Thoracic aorta (tissue), 2 donors: ENCODE measurements around the gene SLC39A11. TPM values are rescaled to one million over a fixed set of nuclear protein-coding genes. Genes with fewer than 3 reads are reported as not detected.

Experiments
- ATAC-seq: fragments of 150-250 bp; one replicate; pipeline ENCODE4 v1.8.0; 2017; ENCODE audit warnings: low read depth; ENCODE audit not compliant: insufficient number of reproducible peaks, low FRiP score
- DNase-seq: peaks from one replicate; pipeline ENCODE4 v3.0.0-alpha.2; 2020; ENCODE audit warnings: low spot score
- H3K27ac ChIP-seq, 2 donors: fragments of 200-600 bp; sonication (generic); 1 replicate in 1 of 2; 2 replicates in 1 of 2; pipeline ENCODE4 v1.5.1; 2016; ENCODE audit warnings: mild to moderate bottlenecking in 2 of 2, moderate library complexity in 2 of 2
- H3K27me3 ChIP-seq: fragments of 200-600 bp; sonication (generic); replicated peaks from 2 replicates; pipeline ENCODE4 v1.6.0; 2016; ENCODE audit warnings: mild to moderate bottlenecking; ENCODE audit not compliant: insufficient read depth
- H3K36me3 ChIP-seq: fragments of 200-600 bp; sonication (generic); one replicate; pipeline ENCODE4 v1.5.1; 2016
- H3K4me1 ChIP-seq, 2 donors: fragments of 200-600 bp; sonication (generic); 1 replicate in 1 of 2; 2 replicates in 1 of 2; pipeline versions ENCODE4 v1.5.1 to v1.6.0; 2016; ENCODE audit warnings: low read depth in 2 of 2, mild to moderate bottlenecking in 1 of 2; ENCODE audit not compliant: control insufficient read depth in 1 of 2
- H3K4me3 ChIP-seq: fragments of 200-600 bp; sonication (generic); 2 replicates; pipeline ENCODE4 v1.5.1; 2016; ENCODE audit warnings: mild to moderate bottlenecking
- H3K9me3 ChIP-seq: fragments of 200-600 bp; sonication (generic); 2 replicates; pipeline ENCODE4 v1.5.1; 2016
- CTCF ChIP-seq: fragments of 200-600 bp; sonication (generic); IDR thresholded peaks from one replicate; pipeline ENCODE4 v1.5.1; 2019; ENCODE audit warnings: antibody characterized with exemption
- total RNA-seq, 2 donors: library from RNA; depleted of rRNA; stranded (reverse); fragments of >200 nt; gene quantifications; one replicate each; pipeline versions ENCODE4 v1.1.0 to v1.2.3, GENCODE V29; 2016

The SLC39A11 gene
- total RNA-seq, 2 donors from 2014 or later: 12.0 to 29.1 TPM

- DNase-seq (no peak), ATAC-seq (no peak)
- H3K9me3 ChIP-seq: no peaks in the 10 kb centered on the region
- no peak overlapping the region for H3K4me3 ChIP-seq
- H3K4me1 ChIP-seq: no peaks in the 10 kb centered on the region
- no peak for TF ChIP-seq CTCF
- no peak overlapping the region for H3K27ac ChIP-seq
- H3K36me3 ChIP-seq: no peaks in the 10 kb centered on the region
- no peaks in the 10 kb centered on the region for H3K27me3 ChIP-seq
These were observed 477.4 kb downstream of the SLC39A11 start for GRCh38 chr17:72614871-72615626.

- ATAC-seq: no peak
- Histone ChIP-seq H3K4me1 (no peaks in the 10 kb centered on the region), H3K9me3 (no peaks in the 10 kb centered on the region), H3K36me3 (no peaks in the 10 kb centered on the region), H3K4me3 (no peak overlapping the region), H3K27me3 (no peaks in the 10 kb centered on the region), H3K27ac (no peak overlapping the region)
- no peak for DNase-seq
- no peak for TF ChIP-seq CTCF
These were observed 478.0 kb downstream of the SLC39A11 start for GRCh38 chr17:72614476-72614870.

- no peaks in the 10 kb centered on the region for H3K27me3 ChIP-seq
These were observed 478.6 kb downstream of the SLC39A11 start for GRCh38 chr17:72613806-72614292.

GRCh38 chr17:72613396-72613795 lies 479.1 kb downstream of the SLC39A11 start:
- no peak for ATAC-seq
- Histone ChIP-seq H3K27ac (no peak overlapping the region), H3K36me3 (no peaks in the 10 kb centered on the region), H3K27me3 (no peaks in the 10 kb centered on the region), H3K9me3 (no peaks in the 10 kb centered on the region), H3K4me3 (no peak overlapping the region), H3K4me1 (no peaks in the 10 kb centered on the region)
- no peak for DNase-seq
- no peak for TF ChIP-seq CTCF

More at GRCh38 chr17:72613806-72614292, 478.6 kb downstream of the SLC39A11 start:
- TF ChIP-seq CTCF: no peak
- ATAC-seq (no peak), DNase-seq (no peak)
- H3K4me1 ChIP-seq: no peaks in the 10 kb centered on the region
- no peak overlapping the region for H3K27ac ChIP-seq
- no peak overlapping the region for H3K4me3 ChIP-seq
- no peaks in the 10 kb centered on the region for H3K36me3 ChIP-seq
- H3K9me3 ChIP-seq: no peaks in the 10 kb centered on the region

GRCh38 chr17:72611172-72611571 lies 481.3 kb downstream of the SLC39A11 start:
- Histone ChIP-seq H3K4me1 (no peaks in the 10 kb centered on the region), H3K9me3 (no peaks in the 10 kb centered on the region), H3K4me3 (no peak overlapping the region), H3K27me3 (no peaks in the 10 kb centered on the region), H3K27ac (no peak overlapping the region), H3K36me3 (no peaks in the 10 kb centered on the region)
- TF ChIP-seq CTCF: no peak
- DNase-seq: no peak
- ATAC-seq: no peak
